Measurements from ENCODE around the gene TBPL2. TPM values are rescaled to one million over a fixed set of nuclear protein-coding genes. Genes with fewer than 3 reads are reported as not detected.

TBPL2 gene
- total and polyA plus RNA-seq, 10 donors: not detected

GRCh38 chr14:55370883-55371455 lies 69.4 kb downstream of the TBPL2 start:
- Histone ChIP-seq H3K4me1 (peaks cover 0 to 7% (median 0%) of the 10 kb centered on the region in 6 donors), H3K9me3 (no peaks in the 10 kb centered on the region), H3K36me3 (peaks cover 0 to 94% (median 27%) of the 10 kb centered on the region in 6 donors), H3K4me3 (no peak overlapping the region), H3K27me3 (replicated peaks in 1 of 7) (no peaks in the 10 kb centered on the region), H3K27ac (no peak overlapping the region)
- WGBS, 5 donors: 85 to 92% (median 91%) methylated on average over 11 of the region's 11 CpGs
- TF ChIP-seq CTCF (IDR thresholded peaks at IDR 0.05 in 8 of 11, conservative IDR thresholded peaks at IDR 0.05 in 3 of 11): no peak
- TF ChIP-seq POLR2A (IDR thresholded peaks at IDR 0.05): no peak
- TF ChIP-seq POLR2AphosphoS5 (IDR thresholded peaks at IDR 0.05): no peak
- DNase-seq: no peak
- intact Hi-C loops (cut with DNase I; ENCODE audit: low total_unique reads): no loop called here

GRCh38 chr14:55366271-55366670 lies 74.1 kb downstream of the TBPL2 start:
- TF ChIP-seq POLR2AphosphoS5 (IDR thresholded peaks at IDR 0.05): no peak
- TF ChIP-seq POLR2A (IDR thresholded peaks at IDR 0.05): no peak
- no peak for TF ChIP-seq CTCF (IDR thresholded peaks at IDR 0.05 in 8 of 11, conservative IDR thresholded peaks at IDR 0.05 in 3 of 11)
- DNase-seq: no peak
- peaks cover 0 to 73% (median 32%) of the 10 kb centered on the region in 6 donors for H3K36me3 ChIP-seq
- no peak overlapping the region for H3K4me3 ChIP-seq
- no peaks in the 10 kb centered on the region for H3K27me3 ChIP-seq (replicated peaks in 1 of 7)
- intact Hi-C loops (cut with DNase I; ENCODE audit: low total_unique reads): no loop called here
- H3K4me1 ChIP-seq: peaks cover 0 to 5% (median 0%) of the 10 kb centered on the region in 6 donors
- peak overlapping the region in 4 of 8 donors; percentile 39 to 64 (median 48) for H3K27ac ChIP-seq
- no peaks in the 10 kb centered on the region for H3K9me3 ChIP-seq
- 86 to 95% (median 92%) methylated on average over 3 of the region's 3 CpGs for WGBS, 5 donors

Small RNA genes lying within 50 kb of the gene (small RNA-seq; reads per million reads assigned to genes)
- 0 reads per million in 4 donors for gene AL356801.1

Other genes starting within 250 kb of the TBPL2 start
- 1 to 10 TPM; 1.6 to 8.1 (median 4.3) TPM for gene DLGAP5, start 249.0 kb downstream of the TBPL2 start, total RNA-seq
- 1 to 10 TPM in 2 of 3 donors, under 1 TPM in 1; 0.50 to 3.4 (median 1.6) TPM for gene DLGAP5, start 249.0 kb downstream of the TBPL2 start, polyA plus RNA-seq
- 10 to 100 TPM; 23.8 to 46.0 (median 32.6) TPM for gene FBXO34, start 169.2 kb downstream of the TBPL2 start, total RNA-seq
- gene FBXO34, start 169.2 kb downstream of the TBPL2 start, polyA plus RNA-seq: 1 to 10 TPM; 5.8 to 9.4 (median 7.9) TPM
- gene ATG14, start 28.8 kb downstream of the TBPL2 start, total RNA-seq: 10 to 100 TPM; 10.7 to 14.8 (median 13.2) TPM
- gene ATG14, start 28.8 kb downstream of the TBPL2 start, polyA plus RNA-seq: 1 to 10 TPM; 5.4 to 10.0 (median 7.2) TPM
- gene KTN1, start 139.6 kb upstream of the TBPL2 start, total RNA-seq: 100 to 1,000 TPM in 6 of 7 donors, 10 to 100 TPM in 1; 99.7 to 139 (median 123) TPM
- gene KTN1, start 139.6 kb upstream of the TBPL2 start, polyA plus RNA-seq: 10 to 100 TPM; 53.1 to 58.7 (median 57.8) TPM

All from spleen (tissue), 11 donors.